ENCODE results near the gene TBC1D23.

GRCh38 chr3:100333051-100333450 lies 72.3 kb downstream of the TBC1D23 start:
- TF ChIP-seq, protein P1, sequence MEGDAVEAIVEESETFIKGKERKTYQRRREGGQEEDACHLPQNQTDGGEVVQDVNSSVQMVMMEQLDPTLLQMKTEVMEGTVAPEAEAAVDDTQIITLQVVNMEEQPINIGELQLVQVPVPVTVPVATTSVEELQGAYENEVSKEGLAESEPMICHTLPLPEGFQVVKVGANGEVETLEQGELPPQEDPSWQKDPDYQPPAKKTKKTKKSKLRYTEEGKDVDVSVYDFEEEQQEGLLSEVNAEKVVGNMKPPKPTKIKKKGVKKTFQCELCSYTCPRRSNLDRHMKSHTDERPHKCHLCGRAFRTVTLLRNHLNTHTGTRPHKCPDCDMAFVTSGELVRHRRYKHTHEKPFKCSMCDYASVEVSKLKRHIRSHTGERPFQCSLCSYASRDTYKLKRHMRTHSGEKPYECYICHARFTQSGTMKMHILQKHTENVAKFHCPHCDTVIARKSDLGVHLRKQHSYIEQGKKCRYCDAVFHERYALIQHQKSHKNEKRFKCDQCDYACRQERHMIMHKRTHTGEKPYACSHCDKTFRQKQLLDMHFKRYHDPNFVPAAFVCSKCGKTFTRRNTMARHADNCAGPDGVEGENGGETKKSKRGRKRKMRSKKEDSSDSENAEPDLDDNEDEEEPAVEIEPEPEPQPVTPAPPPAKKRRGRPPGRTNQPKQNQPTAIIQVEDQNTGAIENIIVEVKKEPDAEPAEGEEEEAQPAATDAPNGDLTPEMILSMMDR (IDR thresholded peaks at IDR 0.05) = no peak
- TF ChIP-seq POLR2A (IDR thresholded peaks at IDR 0.05; ENCODE audit: low read depth) = no peak

Data from esophagus muscularis mucosa (tissue), 3 donors.